NCI-H1436 treated with DMSO at 0.1 percent for 48 hours (cell line): ENCODE measurements around the gene CSTF2.
A peak's percentile ranks its signal among the peaks of the same experiment; 100 is the strongest.
"Not testable (repeated sequence)": the region's sequence is repeated elsewhere in the genome, so short reads cannot be mapped to it uniquely, and the experiment has no call there.

ENCODE experiments used
- DNase-seq: peaks from one replicate; lab custom pipeline; 2025; lab: John Stamatoyannopoulos, UW

Gene CSTF2, protein sequence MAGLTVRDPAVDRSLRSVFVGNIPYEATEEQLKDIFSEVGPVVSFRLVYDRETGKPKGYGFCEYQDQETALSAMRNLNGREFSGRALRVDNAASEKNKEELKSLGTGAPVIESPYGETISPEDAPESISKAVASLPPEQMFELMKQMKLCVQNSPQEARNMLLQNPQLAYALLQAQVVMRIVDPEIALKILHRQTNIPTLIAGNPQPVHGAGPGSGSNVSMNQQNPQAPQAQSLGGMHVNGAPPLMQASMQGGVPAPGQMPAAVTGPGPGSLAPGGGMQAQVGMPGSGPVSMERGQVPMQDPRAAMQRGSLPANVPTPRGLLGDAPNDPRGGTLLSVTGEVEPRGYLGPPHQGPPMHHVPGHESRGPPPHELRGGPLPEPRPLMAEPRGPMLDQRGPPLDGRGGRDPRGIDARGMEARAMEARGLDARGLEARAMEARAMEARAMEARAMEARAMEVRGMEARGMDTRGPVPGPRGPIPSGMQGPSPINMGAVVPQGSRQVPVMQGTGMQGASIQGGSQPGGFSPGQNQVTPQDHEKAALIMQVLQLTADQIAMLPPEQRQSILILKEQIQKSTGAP

DNA sequence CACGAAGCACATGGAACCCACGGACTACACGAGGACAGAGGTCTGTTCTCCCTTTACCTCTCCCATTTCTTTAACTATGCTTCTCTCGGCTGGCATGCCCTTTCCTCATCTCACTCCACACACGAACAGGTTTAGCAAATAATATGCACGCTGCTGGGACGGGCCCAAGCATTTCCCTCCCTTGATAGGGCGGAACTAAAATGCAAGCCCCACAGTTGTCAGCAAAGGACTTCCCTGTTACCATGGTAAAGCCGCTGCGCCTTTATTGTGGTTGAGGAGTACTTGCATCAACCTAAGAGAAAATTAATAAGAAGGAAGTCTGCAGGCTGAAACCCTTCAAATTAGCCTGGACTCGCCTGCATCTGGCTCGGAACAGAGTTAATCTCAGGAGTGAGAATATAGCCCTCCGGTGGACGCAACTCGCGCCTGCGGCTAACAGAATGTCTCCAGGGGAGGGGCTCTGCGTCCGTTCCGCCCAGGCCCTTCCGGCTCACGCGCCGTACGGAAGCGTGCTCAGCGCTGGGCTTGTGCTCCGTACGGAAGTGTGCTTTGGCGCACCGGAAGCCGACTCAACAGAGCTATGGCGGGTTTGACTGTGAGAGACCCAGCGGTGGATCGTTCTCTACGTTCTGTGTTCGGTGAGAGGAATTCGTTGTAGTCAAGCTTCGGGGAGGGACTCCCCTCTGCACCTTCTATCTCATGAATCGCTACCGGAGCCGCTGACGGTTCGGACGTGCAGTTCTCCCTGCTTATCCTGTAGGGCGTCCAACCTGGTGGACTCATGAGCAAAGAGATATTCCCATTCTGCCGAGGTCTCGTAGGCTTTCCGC lies at the start of gene CSTF2:
Gene CSTF2 (plus strand): TSS at position 555 of the 830 bp plus-strand sequence. CDS start 26 bp downstream, at position 581.
- DNase-seq = peak; percentile 64

DNA sequence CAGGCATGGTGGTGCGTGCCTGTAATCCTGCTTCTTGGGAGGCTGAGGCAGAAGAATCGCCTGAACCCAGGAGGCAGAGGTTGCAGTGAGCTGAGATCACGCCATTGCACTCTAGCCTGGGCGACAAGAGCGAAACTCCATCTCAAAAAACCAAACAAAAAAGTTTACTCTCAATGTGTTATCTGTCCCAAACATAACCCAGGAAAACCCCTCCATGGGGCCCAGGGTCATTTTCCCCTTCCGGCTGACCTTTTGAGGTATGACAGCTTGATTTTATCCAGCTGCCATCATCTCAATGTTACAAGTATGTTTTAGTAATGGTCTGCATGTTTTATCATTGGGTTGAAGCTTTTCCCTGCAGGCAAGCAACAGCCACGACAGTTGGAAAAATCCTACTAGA lies 23.8 kb upstream of the CSTF2 start:
- not testable (repeated sequence) for DNase-seq

DNA sequence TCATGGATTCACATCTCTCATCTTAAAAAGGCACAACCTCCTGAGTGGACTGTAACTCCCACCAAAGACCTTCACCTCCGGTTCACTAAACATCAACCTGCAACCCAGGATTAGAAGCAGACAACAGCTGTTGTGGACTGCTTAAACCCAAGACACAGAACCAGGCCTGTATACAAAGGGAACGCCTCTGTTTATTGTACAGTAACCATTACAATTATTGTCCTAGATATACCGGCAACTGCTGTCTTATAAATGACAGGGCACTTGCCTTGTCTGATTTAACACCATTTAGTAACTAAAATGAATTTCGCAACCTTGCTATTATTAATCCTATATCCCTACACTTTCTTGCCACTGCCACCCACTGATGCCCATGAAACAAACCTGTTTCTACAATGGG lies 22.8 kb upstream of the CSTF2 start:
- no peak for DNase-seq

DNA sequence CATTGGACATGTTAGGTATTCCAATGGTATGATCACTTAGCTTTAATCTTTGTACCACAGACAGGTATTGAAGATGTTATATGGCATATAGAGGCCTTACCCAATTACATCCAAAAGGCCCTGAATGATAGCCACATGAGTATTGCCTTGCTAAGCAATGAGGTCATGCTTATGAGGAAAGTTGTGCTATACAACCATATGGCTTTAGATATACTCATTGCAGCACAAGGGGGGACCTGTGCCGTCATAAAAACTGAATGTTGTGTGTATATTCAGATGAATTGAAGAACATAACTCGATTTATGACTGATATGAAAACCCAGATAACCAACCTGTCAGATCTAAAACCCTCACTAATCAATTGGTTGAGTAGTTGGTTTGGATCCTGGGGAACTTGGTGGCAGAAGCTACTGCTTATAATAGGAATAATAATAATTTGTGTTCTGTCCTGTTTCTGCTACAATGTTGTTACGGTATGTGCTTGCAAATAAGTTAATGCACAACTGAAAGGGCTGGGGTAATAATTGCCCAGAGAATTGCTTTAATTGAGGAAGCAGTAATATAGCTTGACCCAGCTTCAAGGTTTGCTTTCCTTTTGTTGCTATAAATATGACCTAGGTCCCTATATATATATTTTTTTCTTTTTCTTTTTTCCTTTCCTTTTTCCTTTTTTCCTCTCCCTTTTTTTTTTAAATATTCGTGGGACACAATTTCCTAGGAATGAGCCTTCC lies 21.5 kb upstream of the CSTF2 start:
- DNase-seq = no peak

DNA sequence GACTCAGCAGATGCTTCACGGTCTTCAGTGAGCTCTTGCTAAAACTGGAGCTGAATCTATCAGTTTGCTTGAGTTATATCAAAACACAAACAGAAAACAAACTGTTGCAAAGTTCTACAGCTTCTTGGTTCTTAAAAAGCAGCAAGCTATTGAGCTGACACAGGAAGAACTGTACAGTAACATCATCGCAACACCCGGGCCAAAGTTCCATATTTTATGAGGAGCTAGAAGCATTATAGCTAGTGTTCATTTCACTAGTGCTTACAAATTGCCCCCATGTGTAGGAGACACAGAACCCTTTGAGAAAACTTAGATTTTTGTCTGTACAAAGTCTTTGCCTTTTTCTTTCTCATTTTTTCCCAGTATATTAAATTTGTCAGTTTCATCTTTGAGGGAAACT lies 17.3 kb upstream of the CSTF2 start:
- DNase-seq = no peak

DNA sequence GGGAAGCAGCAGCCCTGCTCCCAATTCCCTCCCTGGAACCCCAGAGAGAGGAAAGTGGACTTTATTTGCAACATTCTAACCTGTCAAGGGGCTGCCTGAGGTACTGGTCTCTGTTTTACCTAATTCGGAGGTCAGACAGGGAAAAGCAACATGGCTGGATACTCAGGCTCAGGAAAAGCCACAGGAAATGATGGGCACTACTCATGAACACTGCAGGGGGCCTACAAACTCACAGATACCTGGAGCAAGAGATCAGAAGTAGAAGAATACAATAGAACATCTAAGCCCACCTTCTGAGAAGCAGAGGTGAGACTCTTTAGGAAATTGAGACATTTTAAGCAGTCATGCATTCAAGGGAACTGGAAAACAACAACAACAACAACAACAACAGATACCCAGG lies 15.4 kb upstream of the CSTF2 start:
- DNase-seq = no peak

DNA sequence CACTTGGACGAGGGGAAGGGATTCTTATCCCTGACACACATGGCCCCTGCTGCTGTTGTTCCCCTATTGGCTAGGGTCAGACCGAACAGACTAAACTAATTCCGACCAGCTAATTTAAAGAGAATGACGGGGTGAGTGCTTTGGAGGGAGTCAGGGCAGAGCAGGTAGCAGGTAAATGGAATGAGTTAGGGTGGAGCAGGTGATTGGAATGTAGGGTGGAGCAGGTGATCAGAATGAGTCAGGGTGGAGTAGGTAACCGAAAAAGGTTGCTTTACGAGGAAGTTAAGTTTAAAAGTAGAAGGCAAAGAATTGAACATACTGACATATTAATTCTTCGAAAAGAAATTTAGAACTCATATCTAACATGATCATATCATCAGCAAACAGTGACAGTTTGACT lies 11.9 kb upstream of the CSTF2 start:
- not testable (repeated sequence) for DNase-seq

DNA sequence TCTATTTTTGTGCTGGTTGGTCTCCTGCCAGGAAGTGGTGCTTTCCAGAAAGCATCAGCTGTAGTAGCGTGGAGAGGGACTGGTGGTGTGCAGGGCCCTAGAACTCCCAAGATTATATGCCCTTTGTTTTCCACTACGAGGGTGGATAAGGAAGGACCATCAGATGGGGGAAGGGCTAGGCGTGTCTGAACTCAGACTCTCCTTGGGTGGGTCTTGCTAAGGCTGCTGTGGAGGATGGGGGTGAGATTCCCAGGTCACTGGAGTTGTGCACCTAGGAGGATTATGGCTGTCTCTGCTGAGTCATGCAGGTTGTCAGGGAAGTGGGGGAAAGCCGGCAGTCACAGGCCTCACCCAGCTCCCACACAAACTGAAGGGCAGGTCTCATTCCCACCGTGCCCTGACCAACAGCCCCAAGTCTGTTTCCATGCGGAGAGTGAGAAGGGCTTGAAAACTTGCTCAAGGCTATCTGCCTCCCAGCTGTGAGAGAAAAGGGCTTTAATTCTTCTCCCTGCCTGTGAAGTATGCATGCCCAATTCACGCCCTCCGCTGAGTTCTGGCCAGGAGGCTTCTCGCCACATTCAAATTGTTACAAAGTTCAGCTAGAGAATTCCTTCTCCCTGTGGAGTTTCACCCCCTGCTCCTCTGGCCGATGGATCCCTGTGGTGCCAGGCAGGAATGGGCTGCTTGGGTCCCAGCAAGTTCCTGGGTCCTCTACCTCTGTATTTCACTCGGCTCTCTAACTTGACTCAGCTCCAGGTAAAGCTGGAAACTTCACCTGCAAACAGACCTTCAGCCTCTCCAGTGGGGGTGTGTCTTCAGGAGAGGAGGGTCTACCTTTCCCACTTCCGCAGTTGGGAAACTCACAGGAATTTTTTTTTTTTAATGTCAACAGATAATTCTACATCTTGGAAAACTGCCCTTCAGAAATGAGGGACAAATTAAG lies 7.7 kb upstream of the CSTF2 start:
- DNase-seq = no peak

DNA sequence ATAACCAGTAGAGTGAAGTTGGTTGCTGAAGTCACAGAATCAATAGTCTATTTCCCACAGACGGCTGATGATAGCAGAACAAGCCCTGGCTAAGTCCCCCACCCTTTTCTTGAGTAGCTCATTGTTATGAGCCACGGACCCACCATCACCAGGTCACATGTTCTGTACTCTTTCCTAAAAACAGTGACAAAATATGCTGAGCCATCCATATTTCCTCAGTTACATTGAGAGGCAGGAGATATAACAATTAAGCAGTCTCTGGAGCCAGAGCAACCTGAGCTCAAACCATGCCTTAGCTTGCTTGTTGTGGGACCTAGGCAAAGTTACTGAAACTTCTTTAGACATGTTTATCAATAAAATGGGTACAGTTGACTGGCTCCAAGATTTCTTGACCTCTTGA lies 2.9 kb upstream of the CSTF2 start:
- no peak for DNase-seq

DNA sequence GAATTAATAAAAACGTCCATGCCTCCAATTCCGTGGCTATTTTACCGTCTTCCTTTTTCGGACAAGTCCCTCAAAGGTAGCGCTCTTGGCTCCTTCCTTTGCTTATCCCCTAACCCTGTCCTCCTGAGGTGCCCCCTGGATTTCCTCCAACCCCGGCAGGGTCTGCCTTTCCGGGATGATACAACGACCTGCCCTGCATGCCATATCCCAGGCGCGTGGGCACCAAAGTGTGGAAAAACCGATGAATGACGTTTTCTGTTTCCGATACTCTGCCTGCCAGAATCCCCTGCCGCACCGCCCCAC lies 706 bp upstream of the CSTF2 start:
- DNase-seq = no peak

DNA sequence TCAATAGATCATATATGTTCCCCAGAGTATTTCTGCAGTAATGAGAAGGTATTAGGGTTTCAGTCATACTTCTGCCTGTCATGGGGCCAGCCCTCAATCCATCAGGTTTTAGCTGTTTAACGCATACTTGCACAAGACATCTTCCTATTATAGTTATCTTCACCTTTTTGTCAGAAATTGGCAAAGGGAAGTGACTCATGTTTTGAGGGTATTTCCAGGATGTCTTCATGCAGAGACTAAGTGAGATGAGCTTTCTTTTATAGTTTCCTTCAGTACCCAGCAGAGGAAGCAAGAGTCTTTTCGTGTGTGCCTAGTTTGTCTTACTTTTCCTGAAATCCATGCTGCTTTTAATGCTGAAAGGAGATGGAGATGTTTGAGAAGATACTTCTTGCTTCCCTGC lies 9.5 kb downstream of the CSTF2 start:
- DNase-seq = no peak

DNA sequence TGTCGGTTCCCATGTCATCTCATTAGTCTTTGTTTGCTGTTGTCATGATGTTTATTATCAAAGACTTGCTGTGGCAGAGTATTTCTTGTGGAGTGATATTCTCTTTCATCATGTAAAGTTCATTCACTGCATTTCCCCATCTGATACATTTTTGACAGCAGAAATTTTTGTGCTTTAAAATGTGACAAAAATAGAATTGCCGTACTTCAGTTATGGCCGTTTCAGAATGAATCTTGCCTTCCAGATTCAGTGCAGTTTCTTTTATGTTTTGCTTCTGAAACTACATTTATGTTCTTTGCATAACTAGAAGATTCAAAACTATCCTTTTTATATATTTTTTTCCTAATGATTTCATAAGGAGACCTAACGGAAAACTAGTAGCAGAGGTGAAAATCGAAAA lies 10.0 kb downstream of the CSTF2 start:
- no peak for DNase-seq

DNA sequence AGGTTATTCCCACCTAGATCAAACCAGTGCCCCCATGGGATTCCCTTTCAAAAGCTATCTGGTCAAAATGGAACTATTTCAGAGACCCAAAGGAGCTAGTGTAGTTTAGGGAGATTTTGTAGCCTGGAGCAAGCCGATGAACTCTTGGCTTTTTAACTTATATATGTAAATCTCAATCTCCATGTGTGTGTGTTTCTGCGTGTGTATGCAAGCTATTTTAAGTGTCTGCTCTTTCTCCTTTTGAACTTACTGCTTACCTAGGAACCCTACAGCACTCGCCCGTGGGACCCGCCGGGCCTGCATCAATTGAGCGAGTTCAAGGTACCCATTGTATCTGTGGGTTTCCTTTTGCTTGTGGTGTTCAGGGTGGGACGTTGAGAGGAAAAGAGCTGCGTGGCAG lies 10.4 kb downstream of the CSTF2 start:
- no peak for DNase-seq

DNA sequence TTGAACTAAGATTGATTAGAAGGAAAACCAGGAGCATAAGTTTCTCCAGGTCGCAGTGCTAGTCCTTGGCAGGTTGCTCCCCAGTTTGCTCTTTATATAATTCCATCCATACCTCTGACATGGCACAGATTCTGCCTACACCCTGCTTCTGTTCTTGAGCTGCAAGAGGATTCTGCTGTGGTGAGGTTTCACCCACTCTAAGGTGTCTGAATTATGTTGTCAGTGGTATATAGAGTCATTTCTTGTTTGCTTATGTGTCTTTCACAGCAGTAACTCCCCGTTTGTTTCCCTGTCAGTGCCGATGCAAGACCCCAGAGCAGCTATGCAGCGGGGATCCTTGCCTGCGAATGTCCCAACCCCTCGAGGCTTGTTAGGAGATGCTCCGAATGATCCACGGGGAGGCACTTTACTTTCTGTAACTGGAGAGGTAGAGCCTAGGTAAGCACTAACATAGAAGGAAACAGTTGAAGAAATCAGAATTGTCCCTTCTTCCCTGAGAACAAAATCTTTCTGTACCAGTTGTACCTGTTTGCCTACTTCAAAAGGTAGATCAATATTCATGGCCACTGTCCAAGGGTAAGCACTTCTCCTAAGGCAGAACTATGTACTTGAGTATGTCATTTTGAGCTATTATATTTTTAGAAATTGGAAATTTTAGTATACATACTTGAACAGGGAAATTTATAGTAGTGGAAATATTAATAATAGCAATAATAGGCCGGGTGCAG lies 11.2 kb downstream of the CSTF2 start:
- DNase-seq = no peak

DNA sequence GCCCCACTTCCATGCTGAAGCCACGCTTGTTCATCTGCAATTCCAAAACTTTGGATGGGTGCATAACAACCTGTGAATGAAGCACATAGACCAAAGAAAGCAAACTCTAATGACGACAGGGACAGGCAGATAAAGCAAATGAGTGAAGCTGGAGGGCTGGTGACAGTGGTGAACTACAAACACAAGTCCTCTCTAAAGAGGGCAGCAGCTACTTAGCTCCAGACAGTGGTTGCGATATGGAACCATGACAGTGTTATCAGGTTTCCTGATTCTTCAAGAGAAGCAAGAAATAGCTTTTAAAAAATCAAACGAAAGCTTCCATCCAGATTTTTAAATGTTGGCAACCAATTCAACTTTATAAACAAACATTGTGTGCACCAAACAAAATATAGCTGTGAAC lies 30.1 kb downstream of the CSTF2 start:
- no peak for DNase-seq

DNA sequence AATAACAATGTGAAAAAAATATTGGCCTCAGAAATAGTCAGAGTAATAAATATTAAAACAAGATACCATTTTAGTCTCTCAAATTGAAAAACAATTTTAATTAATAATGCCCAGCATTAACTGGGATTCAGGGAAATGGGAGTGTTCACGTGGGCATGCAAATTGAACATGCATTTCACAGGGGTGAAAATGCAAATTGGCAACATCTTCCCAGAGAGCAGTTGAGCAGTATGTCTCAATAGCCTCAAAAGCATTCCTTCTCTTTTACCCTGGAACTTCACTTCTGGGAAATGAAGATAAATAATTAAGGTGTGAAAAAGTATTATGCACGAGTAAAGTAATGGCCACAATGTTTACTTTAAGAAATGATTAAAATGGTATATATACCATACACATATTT lies 32.6 kb downstream of the CSTF2 start:
- DNase-seq = no peak

DNA sequence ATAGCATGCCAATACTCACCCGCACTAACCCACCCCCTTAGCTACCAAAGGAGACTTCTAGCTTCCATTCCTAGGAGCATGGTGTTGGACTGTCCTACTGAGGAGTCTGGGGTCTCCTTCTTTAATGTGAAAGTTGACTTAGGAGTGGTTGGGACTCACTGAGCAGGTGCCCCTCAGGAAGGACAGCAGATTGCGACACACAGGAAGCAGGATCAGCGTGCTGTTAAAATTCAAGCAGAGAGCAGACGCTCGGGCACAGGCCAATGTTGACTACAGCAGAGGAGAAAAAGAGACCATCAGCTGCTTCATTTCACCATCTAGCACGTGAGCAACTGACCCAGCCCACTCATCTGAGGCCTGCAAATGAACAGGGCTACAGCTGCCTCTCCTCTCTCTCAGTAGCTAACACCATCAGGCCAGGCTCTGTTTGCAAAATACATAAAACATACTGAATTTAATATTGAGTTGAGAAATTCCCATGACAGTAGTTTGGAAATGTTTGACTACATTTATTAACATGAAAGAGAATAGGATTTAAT lies 43.2 kb downstream of the CSTF2 start:
- DNase-seq = no peak

DNA sequence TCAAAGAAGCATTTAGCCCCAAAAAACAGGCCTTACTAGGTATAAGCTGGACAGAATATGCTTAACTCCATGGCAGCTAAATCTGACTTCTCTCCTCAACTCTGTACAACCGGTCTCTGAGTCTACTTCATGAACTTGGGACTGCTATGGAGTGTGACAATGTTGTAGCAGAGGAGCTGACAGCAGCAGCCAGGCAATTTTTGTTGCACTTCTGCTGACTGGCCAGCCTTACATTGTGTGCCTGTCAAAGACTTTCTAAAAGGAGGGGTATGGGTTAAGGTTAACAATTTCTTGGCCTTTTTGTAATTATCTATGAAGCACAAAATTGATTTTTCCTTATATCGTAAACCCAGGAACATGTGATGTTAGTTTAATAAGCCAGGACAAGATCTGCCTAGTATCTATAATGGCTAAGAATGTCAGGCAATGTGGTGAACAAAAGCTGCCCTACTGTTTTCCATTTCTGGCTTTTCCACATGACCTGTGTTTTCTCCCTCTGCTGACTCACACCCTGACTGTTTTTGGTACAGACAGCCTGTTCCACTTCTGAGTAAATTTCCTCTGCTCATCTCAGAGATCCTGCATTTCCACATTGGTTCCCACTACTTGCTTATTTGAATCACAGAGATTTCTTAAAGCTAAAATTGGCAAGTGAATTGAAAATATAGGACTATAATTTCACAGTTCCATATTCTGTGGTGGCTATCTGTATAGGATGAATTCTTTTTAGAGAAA lies 44.6 kb downstream of the CSTF2 start:
- DNase-seq = no peak

DNA sequence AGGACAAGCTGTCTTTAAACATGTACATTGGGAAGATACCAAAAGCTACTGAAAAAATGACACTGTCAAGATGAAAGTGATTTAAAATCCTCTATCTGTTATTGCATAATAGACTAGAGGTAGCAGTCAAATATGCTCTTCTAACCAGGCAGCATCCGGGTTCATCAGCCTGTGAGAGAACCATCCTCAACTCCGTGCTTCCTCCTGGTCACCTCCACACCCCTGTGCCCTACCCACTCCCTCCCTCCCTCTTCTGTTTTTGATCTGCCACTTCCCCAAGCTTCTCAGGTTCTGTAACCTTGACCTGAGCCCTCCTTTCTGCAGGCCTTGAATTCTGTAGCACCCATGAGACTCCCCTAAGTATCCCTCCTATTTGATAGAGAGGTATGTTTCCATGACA lies 48.1 kb downstream of the CSTF2 start:
- DNase-seq = no peak

DNA sequence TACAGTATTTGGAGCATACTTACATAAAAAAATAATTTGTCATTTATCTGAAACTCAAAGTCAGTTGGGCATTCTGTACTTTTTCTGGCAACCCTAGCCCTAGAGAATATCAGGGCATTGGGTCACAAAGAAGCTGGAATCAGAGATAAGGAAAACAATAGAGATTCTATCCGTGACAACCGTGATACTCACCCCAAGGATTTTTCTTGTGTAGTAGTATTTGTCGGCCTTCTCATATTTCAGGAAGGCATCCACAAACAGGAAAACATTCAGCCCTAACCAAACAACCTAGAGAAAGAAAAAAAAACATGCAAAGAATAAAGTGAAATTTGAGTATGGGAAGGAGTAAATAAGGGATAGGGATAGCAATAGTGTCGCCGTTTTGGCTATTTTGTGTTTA lies 50.3 kb downstream of the CSTF2 start:
- DNase-seq = no peak
